Neural cell (in vitro differentiated cells): ENCODE data around the gene SMO.

Experiments
- EP300 ChIP-seq: fragments of 450-650 bp; conservative IDR thresholded peaks from 2 replicates; pipeline ENCODE4 v1.6.1; 2014; ENCODE audit warnings: antibody characterized with exemption, mild to moderate bottlenecking, moderate library complexity; ENCODE audit not compliant: poor library complexity, severe bottlenecking
- EZH2 ChIP-seq: fragments of 200-600, 300-800 bp; shearing (Covaris generic), sonication (generic); IDR thresholded peaks from 2 replicates; pipeline ENCODE4 v1.6.1; 2014; ENCODE audit warnings: antibody characterized with exemption, low read length, borderline replicate concordance, mild to moderate bottlenecking; ENCODE audit not compliant: insufficient read depth, poor library complexity, severe bottlenecking
- POLR2AphosphoS5 ChIP-seq: IDR thresholded peaks from 2 replicates; pipeline ENCODE4 v1.6.1; 2012
- TAF1 ChIP-seq: IDR thresholded peaks from 2 replicates; pipeline ENCODE4 v1.6.1; 2012; ENCODE audit warnings: low read depth
- TF ChIP-seq, protein P1 (sequence below): fragments of 450-650 bp; IDR thresholded peaks from 2 replicates; pipeline ENCODE4 v1.5.1; 2014; ENCODE audit warnings: antibody characterized with exemption, mild to moderate bottlenecking, moderate library complexity; ENCODE audit not compliant: poor library complexity, severe bottlenecking

DNA sequence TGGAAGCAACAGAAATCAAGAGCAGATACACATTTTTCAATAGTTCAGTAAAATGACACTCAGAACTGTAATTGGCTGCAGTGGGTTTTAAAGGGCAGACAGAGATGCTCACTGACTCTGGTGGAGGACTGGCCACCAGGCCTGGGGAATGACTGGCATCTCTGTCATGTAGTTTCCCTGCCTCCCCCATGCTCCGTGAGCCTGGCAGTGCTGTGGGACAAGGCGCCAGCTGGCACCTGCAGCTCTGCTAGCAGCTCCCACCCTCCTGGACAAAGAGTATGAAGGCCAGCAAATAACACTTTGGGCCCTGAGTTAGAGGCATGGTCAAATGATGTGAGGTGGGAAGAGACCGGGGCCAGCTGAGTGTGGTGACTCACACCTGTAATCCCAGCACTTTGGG, 28.9 kb upstream of the SMO start:
- no peak for TF ChIP-seq EZH2
- TF ChIP-seq, protein P1, sequence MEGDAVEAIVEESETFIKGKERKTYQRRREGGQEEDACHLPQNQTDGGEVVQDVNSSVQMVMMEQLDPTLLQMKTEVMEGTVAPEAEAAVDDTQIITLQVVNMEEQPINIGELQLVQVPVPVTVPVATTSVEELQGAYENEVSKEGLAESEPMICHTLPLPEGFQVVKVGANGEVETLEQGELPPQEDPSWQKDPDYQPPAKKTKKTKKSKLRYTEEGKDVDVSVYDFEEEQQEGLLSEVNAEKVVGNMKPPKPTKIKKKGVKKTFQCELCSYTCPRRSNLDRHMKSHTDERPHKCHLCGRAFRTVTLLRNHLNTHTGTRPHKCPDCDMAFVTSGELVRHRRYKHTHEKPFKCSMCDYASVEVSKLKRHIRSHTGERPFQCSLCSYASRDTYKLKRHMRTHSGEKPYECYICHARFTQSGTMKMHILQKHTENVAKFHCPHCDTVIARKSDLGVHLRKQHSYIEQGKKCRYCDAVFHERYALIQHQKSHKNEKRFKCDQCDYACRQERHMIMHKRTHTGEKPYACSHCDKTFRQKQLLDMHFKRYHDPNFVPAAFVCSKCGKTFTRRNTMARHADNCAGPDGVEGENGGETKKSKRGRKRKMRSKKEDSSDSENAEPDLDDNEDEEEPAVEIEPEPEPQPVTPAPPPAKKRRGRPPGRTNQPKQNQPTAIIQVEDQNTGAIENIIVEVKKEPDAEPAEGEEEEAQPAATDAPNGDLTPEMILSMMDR: no peak
- no peak for TF ChIP-seq EP300
- no peak for TF ChIP-seq POLR2AphosphoS5
- no peak for TF ChIP-seq TAF1
